Stimulated activated naive CD4-positive, alpha-beta T cell treated with Interleukin-2 at 50 U/mL for 16 hours (primary cell): ENCODE data around the gene UBE2G2.

ENCODE experiments used
- DNase-seq: peaks from one replicate; lab custom pipeline; 2025; lab: John Stamatoyannopoulos, UW

Gene UBE2G2, protein sequence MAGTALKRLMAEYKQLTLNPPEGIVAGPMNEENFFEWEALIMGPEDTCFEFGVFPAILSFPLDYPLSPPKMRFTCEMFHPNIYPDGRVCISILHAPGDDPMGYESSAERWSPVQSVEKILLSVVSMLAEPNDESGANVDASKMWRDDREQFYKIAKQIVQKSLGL

DNA sequence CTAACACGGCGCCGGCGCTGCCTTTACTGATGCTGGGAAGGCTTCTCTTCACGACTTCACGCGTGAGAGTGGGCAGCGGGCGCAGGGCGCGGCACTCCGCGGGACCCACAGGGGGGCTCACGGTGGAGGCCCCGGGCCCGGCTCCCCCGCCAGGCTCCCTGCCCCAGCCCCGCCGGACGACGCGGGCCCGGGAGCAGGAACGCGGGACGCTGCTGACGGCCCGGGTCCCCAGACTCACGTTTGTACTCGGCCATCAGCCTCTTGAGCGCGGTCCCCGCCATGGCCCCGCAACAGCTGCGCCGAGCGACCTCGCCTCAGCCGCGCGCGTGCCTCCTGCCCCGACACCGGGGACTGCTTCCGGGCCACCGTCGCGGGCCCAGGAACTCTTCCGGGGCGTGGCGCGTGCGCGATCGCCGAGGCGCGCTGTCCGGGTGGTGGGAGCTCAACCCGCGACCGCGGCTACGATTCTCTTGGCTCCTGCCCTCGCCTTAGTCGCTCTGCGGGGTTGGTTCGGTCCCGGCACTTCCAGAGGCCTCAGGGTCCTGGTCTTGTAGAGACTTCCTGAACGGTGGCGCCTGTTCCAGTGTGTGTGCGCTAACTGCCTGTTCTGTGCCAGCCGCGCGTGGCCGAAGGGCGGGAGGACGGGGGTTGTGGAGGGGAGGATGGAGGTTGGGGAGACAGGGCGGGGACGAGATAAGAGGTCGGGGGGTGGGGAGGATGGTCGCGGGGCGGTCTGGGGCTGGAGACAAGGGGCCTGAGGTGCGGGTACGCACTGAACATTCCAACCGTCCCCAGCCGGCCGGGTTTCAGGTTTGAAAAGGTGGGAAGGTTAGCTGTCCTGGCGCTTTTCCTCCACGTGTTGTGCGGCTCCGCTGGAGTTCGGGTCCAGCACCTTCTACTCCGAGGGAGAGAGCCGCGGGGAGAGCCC lies at the start of gene UBE2G2:
UBE2G2 (minus strand) TSS at position 353 of the 928 bp plus-strand sequence; CDS start at position 281, 72 bp downstream.
- DNase-seq, result peak; percentile 82

DNA sequence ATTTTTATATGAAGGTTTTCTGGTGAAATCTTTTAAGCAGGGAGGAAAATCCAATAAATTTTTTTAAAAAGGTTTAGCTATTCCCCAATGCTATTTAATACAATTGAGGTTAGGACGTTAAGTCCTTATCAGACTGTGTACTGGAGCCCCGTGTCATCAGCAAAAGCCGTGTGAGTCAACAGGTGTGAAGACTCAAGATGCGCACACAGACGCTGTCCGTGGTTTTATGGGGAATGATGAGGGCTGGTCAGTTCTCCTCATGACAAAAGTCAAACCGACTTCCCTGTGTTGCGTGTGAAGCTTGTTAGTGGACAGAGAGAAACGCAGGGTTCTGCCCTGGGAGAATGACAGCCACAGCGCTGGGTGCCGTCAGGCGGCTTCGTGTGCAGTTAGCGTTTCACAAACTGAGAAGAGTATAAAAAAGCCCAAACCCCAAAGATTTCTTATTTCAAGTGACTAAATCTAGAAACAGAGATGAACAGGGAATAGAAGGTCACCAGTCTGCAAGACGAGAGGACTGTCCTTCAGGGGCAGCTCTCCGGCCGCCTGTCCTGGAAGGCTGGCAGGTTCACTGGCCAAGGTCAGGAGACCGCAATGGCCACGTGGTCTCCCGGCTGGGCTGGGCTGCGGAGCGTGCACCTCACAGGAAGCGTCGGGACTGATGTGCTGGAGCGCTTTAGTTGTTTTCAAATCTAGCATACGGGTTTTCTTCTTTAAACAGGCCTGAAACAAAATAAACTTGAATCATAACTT lies 49.5 kb upstream of the UBE2G2 start:
- no peak for DNase-seq

DNA sequence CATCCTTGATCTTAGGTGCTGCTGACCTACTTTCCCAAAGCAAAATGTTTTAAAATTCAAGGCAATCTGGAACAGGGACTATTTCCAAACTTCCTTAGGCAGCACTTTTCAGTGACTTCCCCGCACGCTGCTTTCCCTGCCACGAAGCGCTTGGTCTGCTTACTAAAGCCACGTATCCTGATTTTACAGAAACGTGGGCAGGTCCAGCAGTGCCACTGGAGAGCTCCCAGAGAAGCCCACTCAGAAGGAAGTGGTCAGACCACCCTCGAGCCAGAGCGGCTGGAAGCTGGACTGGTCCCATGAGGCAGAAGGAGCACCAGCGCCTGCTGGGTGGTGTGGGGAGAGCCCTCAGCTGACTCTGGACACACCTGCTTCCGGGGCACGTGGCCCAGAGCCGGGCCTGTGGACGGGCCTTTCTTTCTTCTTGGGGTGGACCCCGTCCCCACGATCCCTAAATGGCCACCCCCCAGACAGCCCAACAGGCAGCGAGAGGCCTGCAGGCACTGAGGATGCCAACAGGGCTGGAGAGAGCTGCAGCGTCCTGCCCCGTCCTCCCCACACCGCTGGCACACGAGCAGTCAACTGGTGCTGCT lies 48.7 kb upstream of the UBE2G2 start:
- DNase-seq, result no peak

DNA sequence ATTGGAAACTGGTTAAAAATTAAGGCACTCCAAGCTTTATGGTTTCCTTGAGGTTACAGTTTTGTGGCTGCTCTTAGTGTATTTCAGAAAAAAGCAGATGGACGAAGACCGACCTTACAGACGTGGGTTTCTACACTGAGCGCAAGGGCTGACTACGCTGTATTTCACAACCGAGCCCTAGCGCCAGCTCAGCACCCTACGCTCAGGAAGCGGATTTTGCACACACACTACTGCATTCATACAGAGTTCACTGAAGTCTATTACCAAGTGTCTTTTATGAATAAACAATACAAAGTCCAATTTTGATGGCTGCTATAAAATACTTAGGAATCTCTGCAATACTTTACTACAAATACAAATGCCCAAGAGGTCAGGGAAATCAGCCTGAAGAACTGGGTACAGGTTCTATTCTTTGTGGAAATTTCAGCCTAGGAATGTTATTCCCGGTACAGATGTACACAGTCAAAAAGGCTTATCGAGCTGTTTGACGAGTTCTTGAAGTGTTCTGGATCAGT lies 48.1 kb upstream of the UBE2G2 start:
- DNase-seq, result no peak

DNA sequence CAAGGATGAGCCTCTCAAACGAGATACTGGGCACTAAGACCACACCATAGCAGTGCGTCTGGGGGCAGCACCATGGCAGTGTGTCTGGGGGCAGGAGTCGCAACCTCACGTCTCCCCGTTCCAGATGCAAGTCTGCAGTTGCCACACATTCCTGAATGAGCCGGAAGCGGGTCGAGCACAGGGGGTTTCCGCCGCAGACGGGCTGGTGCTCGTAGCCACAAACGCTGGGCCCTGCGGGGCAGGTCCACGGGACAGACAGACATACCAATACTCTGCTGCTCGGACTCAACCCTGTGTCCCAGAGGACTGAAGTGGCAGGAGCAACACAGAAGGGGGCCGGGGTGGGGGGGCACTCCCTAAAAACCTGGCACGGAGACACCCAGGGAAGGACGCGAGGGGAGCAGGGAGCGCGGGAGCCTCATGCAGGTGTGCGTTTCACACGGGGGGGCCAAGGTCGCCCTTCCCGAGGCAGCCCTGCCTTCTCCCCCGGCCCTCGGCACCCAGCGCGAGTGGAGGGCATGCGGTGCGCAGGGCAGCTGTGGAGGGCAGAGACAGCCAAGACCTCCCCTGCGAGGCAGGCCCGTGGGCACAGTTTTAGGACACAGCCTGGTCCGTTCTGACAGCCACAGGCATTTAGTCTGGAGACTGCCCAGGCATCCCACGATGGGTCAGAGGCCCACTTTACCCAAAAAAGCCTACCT lies 47.4 kb upstream of the UBE2G2 start:
- DNase-seq, result no peak

DNA sequence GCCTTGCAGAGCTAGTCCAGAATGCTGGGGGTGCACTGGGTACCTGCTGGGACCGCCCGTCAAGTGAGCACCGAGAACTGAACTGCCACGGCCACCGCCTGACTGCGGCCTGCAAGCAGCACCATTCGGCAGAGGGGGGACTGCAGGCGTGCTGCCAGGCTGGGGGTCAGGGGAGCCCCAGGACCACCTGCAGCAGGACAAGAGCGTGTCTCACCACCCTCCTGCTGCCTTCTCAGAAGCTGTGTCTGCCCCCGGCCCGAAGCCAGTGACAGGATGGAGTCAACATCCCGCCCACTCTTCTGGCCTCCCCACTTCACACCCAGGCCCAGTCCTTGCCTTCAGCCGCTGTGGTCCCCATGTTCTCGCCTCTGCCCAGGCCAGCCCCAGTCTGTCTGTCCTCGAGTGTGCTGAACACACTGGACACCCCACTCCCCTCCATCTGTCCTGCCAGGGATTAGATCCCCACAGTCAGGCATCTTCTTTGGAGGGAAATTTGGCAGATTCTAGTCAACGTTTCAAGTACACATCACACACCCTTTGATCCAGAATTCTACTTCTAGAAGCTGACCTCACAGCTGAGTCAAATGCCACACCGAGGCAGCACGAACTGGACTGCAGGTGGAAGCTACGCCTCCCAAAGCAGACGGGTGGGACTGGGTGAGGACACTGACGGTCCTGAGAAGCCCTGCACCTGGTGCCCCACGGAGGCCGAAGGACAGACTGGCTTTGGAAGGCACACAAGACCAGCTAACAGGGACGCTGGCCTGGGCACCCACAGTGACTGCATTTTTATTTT lies 45.8 kb upstream of the UBE2G2 start:
- no peak for DNase-seq

DNA sequence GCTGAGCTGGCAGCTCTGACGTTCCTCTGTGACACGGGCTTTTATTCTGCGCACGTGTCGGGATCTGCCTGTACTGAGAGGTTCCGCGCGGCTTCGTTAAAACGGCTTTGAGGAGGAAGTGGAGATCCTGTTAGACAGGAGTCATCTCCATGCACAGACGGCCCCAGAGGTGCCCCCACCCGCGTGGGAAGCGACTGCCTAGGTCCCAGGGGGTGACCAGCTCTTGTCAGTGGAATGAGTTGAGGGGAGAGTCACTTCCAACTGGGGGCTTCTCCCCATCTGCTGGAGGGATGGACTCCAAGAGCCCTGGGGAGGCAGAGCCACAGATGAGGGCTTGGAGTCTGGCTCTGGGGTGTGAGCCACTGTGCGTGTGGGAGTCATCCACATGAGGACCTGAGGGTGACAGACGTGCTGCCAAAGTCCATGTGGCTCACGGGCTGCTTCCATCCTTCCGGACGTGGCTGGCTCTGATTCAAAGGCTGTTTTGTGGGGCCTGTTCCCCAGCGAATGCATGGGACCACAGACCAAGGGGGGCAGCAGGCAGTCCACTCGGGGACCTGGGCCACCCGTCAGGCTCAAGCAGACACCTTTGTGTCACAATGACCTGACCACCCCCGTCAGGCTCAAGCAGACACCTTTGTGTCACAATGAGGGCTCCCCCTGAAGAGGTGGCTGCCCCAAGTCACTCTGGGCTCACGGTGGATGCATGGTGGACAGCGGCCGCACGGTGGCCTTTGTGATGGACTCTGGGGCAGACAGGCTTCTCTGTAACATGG lies 45.1 kb upstream of the UBE2G2 start:
- peak; percentile 21 for DNase-seq

DNA sequence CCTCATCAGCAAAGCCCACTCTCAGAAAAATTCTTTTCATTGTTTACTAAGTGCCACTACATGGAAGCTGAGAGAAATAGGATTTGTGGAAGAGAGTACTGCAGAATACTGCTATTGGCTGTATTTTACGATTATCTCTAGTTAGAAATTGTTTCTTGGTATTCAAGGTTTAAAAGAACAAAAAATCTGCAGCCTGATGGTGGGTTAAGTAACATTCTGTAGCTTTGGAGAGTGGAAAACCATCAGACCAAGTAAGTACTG lies 44.5 kb upstream of the UBE2G2 start:
- DNase-seq, result no peak

DNA sequence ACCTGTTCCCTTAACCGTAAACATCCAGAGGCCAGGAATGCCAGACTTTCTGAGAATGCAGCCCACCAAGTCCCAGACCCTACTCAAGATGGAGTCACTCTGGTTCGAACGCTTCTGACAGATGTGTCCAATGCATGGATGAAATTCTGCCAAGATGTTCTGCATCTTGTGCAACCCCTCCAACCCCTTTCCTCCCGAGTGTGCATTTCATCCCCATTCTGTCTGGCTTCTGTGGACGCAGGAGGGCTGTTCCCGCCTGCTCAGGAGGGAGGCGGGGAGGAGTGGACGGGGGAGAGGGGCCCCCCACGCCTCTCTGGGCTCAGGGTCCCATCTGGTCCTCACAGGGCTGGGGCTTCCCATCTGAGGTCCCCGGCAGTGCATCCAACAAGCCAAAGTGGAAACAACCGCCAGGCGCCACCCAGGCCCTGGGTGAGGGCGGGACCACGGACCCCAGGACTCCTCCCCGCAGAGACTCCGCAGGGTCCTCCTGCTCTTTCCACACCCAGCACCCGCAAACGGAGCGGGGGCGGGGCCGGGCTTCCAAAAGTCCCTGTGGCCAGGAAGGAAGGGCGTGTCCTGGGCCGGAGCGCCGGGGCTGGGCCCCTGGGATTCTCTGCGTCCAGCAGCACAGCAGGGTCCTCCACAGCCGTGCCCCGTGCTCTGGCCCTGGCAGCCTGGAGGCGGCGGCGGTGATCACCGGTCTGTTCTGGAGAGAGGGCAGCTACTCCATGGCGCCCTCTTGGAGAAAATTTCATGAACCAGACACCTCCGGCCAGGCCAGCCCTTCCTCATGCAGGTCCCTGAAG lies 44.0 kb upstream of the UBE2G2 start:
- DNase-seq, result peak; percentile 55

DNA sequence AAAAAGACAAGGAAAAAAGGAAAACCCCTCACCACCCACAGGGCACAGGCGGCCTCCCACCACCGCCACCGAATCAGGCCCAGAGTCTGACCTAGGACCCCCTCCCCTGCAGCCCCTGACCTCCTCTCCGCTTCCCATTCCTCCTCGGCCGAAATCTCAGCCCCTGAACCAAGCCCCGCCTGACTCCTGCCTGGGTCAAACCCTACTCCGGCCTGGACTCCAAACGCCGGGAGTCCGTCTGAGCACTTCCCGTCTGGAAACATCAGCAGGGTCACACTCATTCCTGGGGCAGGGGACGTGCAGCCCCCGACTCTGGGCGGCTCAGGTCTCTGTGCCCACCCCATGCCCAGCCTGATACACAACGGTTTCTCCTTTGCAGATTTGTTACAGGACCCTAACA lies 42.6 kb upstream of the UBE2G2 start:
- DNase-seq, result no peak

DNA sequence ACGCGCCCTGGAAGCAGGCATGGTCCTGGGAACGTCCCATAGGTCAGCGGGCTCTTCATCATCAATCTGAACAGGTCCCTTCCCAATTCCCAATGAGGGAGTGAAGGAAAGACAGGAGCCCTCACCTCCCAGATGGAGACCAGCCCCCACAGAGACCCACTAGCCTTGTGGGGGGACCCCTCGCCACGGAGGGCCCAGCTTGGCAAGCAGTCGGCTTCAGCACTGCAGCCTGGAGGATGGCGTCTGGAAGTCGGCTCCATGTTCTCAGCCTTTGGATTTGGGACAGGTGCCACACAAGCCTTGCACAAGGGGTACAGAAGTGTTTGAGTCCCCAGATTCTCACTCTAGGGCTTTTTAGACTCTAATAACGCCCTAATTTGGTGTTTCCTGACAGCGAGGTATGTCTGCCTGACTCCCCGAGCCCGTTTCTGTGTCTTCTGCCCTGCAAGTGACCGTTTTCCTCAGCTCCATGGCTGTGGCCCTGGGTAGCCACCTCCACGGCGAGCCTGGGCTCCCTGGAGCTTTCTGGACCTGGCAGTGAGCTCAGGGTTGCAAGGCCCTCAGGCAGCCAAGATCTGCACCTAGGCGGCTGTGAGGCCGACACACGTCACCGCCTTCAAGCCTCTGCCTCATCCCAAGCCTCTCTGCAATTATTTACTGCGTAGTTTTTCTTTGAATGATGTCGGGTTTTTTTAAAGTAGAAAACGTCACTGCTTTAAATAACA lies 41.3 kb upstream of the UBE2G2 start:
- DNase-seq, result no peak

DNA sequence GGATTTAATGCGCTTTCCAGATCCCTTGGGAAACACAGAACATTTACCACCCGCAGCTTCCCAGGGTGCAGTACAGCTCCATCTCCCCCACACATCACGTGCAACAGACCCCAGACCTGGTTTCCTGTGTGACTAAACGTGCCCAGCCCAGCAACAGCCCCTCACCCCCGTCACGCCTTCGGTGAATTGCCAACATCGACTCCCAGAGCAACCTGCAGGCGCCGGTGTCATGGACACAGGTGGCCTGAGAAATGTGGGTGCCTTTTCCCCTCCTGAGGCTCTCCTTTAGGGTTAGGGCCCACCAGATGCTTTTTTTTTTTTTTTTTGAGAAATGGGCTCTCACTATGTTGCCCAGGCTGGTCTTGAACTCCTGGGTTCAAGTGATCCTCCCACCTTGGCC lies 40.5 kb upstream of the UBE2G2 start:
- DNase-seq, result no peak

DNA sequence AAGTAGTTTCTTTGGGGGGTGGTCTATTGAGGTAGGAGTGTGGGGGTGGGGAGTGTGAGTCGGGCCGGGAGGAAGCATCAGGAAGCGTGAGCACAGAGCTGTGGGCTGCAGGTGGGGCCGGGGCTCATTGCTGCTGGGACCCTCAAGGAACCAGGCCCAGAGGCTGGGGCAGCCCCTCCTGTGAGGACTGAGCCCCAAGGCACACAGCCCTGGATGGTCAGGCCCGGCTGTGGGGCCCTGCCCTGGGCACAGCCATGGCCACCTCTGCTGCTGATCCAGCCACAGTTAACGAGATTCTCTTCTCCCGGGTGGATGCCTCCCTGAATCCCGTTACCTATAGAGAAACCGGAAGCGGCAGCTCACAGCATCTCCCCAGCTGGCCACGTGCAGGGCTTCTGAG lies 39.2 kb upstream of the UBE2G2 start:
- DNase-seq, result no peak

DNA sequence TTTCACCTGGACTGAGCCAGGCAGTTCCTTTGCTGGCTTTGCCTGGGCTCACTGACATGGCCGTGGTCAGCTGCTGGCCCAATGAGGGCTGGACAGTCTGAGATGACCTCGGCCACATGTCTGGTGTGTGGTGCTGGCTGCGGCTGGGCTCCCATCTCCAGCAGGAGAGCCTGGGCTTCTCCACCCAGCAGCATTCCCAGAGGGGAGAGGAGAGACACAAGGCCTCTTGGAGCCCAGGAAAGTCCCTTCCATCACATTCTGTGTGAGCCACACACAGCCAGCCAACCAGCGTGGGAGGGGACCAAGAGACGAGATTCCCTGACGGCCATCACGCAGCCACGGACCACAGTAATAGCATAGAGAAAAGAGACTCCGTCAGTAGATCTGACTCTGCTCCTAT lies 37.3 kb upstream of the UBE2G2 start:
- DNase-seq, result no peak

DNA sequence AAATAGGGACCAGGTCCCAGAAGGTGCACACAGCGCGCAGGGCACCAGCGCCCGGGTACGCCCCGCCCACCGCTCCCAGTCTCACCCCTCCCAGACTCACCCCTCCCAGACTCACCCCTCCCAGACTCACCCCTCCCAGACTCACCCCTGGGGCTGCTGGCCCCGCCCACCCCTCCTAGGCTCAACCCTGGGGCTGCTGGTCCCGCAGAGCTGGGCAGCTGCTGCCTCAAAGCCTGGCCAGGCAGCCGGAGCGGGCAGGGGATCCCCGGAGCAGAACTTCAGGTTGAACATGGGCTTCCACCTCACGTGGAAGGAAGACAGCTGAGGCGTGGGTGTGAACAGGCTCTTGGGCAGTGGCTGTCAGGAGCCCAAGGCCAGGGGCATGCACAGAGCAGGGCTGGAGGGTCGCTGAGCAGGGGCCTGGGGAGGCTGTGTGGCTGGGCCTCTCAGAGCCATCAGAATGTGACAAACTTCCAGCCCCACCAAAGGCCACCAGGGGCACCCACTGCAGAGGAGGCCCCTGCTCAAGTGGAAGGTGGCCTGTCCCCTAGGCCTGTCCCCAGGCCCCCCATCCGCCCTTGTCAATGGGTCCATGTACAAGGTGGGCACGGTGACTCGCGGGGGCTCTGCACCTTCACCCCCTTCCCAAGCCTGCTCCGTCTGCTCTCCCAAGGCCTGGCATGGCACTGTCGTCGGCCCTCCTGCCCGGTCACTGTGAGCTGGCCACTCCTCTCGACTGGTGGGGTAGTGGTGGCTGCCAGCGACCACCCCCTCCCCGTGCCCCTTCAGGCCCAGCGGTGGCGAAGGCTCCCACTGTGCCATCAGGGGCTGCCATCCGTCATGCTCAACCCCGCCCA lies 36.6 kb upstream of the UBE2G2 start:
- no peak for DNase-seq

DNA sequence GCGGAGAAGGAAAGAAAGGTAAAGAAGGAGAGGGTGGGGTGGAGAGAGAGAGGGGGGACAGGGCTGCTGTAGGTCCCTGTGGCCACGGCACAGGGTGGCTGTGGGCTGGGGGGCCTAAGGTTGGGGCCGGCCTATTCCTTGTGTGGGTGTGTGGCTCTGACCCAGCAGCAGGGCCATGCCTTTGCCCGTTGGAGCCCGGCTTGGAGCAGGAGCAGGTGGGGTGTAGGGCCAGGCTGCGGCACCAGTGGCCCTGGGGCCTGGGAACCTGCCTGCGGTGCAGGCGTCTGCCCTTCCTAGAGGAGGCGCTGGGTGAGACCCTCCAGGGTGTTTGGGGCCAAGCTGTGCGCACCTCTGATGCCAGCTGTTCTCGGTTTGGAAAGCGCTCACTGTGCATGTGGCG lies 35.9 kb upstream of the UBE2G2 start:
- DNase-seq, result no peak

DNA sequence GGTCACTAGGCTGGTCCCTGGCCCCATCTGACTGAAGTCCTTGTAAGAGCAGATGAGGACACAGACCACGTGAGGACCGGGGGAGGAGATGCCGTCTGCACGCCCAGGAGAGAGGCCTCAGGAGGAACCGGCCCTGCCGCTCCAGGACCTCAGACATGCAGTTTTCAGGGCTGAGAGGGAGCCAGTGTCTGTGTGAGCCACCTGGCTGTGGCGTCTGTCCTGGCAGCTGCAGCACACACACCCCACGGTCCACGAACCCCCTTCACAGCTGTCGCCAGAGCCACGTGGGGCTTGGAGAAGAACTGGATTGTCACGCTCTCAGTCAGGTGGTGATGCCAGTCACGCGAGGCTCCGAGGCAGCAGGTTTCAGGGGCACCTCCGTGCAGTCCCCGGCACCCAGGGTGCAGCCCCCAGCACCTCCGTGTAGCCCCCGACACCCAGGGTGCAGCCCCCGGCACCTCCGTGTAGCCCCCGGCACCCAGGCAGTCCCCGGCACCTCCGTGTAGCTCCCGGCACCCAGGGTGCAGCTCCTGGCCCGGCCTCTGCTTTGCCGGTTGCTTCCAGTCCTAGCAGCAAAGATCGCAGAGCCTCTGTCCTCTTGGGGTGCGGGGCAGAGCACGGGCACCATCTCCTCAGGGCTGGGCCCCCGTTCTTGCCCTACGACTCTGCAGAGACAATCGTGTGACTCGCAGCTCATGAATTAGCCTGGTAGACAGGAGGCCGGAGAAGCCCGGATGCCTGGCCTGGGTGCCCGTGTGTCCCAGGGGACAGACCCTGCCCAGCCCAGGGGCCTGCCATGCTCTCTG lies 35.2 kb upstream of the UBE2G2 start:
- no peak for DNase-seq
